ENCODE data around the gene CCT8L2.
"Not testable (repeated sequence)": the region's sequence is repeated elsewhere in the genome, so short reads cannot be mapped to it uniquely, and the experiment has no call there.

CCT8L2 gene

DNA sequence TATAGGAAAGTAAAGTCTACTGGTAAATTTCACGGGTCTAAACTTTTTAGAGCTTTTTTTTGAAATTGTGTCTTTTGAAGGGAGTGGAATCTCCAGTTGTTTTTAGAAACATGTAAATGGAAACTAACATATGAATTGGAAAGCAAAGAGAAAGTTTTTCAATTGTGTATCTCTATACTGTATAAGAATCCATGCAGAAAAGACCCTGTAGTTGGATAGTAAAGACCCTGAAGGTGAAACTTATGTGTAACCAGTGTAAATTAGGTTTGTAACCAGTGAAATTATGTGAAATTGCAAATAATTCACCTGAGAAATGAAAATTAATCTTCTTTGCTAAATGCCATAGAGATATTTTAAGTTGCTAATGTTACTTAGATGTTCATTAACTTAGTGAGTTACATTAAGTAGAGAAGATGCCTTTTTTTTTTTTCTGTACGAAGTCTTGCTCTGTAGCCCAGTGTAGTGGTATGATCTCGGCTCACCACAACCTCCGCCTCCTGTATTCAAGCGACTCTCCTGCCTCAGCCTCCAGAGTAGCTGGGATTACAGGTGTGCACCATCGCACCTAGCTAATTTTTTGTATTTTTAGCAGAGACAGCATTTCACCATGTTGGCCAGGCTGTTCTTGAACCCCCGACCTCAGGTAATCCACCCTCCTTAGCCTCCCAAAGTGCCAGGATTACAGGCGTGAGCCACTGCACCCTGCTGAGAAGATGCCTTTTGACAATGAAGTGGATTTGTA lies 11.8 kb upstream of the CCT8L2 start:
- H3K36me3 ChIP-seq (ENCODE audit: control insufficient read depth, insufficient read depth, low read length); H3K9ac ChIP-seq (ENCODE audit: low read depth, low read length); H3K9me3 ChIP-seq (ENCODE audit: control insufficient read depth, insufficient read depth, low read length); H3K4me1 ChIP-seq (ENCODE audit: control insufficient read depth, insufficient read depth, low read length); H3K27me3 ChIP-seq (ENCODE audit: control insufficient read depth, insufficient read depth, low read length); H3K4me3 ChIP-seq (ENCODE audit: low read depth, low read length): not testable (repeated sequence)

DNA sequence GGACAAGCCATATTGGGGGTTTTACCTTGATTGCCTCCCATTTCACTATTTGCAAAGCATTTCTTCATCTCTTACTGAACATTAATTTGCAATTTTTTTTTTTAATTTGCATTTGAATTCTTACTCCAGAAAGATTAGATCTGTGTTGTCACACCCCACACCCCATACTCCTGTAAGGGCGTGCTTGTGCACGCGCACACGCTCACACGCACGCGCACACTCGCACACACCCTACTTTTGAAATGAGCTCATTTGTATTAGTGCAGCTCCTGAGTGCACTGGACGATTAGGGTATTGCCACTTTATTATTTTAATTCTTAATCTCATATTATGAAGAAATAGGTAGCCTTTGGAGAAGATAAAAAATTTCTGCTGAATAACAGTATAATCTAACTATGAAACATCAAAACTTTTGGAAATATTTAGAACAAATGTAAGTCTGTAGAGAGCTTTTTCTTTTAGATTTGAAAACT lies 11.2 kb upstream of the CCT8L2 start:
- not testable (repeated sequence) for H3K36me3 ChIP-seq (ENCODE audit: control insufficient read depth, insufficient read depth, low read length); H3K4me1 ChIP-seq (ENCODE audit: control insufficient read depth, insufficient read depth, low read length); H3K9ac ChIP-seq (ENCODE audit: low read depth, low read length); H3K4me3 ChIP-seq (ENCODE audit: low read depth, low read length); H3K9me3 ChIP-seq (ENCODE audit: control insufficient read depth, insufficient read depth, low read length); H3K27me3 ChIP-seq (ENCODE audit: control insufficient read depth, insufficient read depth, low read length)

GRCh38 chr22:16603448-16603768 lies 10.8 kb upstream of the CCT8L2 start:
- no peaks in the 10 kb centered on the region for H3K4me1 ChIP-seq (ENCODE audit: control insufficient read depth, insufficient read depth, low read length)
- H3K27me3 ChIP-seq (ENCODE audit: control insufficient read depth, insufficient read depth, low read length), result no peaks in the 10 kb centered on the region
- H3K36me3 ChIP-seq (ENCODE audit: control insufficient read depth, insufficient read depth, low read length), result no peaks in the 10 kb centered on the region
- H3K4me3 ChIP-seq (ENCODE audit: low read depth, low read length), result no peak overlapping the region
- no peaks in the 10 kb centered on the region for H3K9me3 ChIP-seq (ENCODE audit: control insufficient read depth, insufficient read depth, low read length)
- no peak overlapping the region for H3K9ac ChIP-seq (ENCODE audit: low read depth, low read length)

DNA sequence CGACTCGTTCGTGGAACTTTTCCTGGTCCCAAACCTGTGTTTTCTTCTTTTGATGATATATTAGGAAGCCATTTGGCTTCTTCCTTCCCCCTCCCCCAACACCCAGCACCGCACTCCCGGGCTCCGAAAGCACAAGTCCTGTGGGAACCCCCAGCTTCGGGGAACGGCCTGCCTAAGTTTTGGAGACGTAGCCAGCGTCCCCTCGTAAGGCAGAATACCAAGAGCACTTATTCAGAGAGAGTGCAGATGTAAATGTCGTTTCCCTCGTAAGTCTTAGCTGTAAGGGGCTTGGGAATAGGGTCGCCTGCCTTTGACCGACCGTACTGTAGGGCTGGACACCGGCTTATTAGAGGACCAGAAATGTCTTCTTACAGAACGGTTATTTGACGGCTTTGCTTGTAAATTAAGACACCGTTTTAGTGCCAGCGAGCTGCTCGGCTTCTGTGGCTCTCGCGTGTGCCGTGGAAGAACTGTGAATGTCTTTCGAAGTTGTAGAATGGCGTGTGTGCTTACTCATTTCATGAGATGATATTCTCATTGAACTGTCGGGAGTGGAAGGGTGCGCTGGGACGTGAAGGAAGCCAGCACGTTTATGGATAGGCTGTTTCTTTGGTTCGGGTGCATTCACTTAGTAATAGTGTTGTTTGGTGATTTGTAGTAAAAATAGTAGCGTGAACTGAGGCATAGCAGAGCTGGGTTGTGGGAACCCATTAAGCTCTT lies 10.3 kb upstream of the CCT8L2 start:
- H3K4me1 ChIP-seq (ENCODE audit: control insufficient read depth, insufficient read depth, low read length); H3K9me3 ChIP-seq (ENCODE audit: control insufficient read depth, insufficient read depth, low read length); H3K9ac ChIP-seq (ENCODE audit: low read depth, low read length); H3K27me3 ChIP-seq (ENCODE audit: control insufficient read depth, insufficient read depth, low read length); H3K4me3 ChIP-seq (ENCODE audit: low read depth, low read length); H3K36me3 ChIP-seq (ENCODE audit: control insufficient read depth, insufficient read depth, low read length): not testable (repeated sequence)

DNA sequence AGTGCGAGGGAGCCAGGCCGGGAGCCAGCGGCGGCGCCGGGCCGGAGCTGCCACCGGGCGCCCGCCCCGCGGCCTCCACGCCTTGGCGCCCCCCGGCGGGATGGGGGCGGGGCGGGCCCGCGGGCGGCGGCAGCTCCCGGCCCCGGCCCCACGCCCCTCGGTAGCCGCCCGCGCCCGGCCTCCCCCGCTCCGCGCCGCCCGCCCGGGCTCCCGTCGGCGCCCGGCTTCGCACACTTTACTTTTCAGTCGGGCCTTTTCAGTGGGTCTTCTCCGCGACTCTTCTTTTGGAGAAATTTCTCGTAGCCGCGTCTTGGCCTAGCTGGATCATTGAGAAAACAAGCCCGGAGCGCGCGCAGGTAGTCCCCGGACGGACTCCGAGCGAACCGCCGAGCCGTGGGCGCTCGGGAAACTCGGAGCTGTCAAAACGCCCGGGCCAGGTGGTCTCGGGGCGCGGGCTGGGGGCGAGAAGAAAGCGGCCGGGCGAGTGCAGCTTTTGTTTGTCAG lies 9.7 kb upstream of the CCT8L2 start:
- not testable (repeated sequence) for H3K27me3 ChIP-seq (ENCODE audit: control insufficient read depth, insufficient read depth, low read length); H3K9ac ChIP-seq (ENCODE audit: low read depth, low read length); H3K36me3 ChIP-seq (ENCODE audit: control insufficient read depth, insufficient read depth, low read length)

GRCh38 chr22:16601437-16602223 lies 9.0 kb upstream of the CCT8L2 start:
- no peaks in the 10 kb centered on the region for H3K36me3 ChIP-seq (ENCODE audit: control insufficient read depth, insufficient read depth, low read length)
- H3K9me3 ChIP-seq (ENCODE audit: control insufficient read depth, insufficient read depth, low read length), result no peaks in the 10 kb centered on the region
- H3K27me3 ChIP-seq (ENCODE audit: control insufficient read depth, insufficient read depth, low read length), result no peaks in the 10 kb centered on the region
- no peaks in the 10 kb centered on the region for H3K4me1 ChIP-seq (ENCODE audit: control insufficient read depth, insufficient read depth, low read length)
- no peak overlapping the region for H3K4me3 ChIP-seq (ENCODE audit: low read depth, low read length)
- H3K9ac ChIP-seq (ENCODE audit: low read depth, low read length), result no peak overlapping the region

More for the DNA sequence above, 9.7 kb upstream of the CCT8L2 start:
- H3K4me1 ChIP-seq (ENCODE audit: control insufficient read depth, insufficient read depth, low read length); H3K9me3 ChIP-seq (ENCODE audit: control insufficient read depth, insufficient read depth, low read length); H3K4me3 ChIP-seq (ENCODE audit: low read depth, low read length): not testable (repeated sequence)

DNA sequence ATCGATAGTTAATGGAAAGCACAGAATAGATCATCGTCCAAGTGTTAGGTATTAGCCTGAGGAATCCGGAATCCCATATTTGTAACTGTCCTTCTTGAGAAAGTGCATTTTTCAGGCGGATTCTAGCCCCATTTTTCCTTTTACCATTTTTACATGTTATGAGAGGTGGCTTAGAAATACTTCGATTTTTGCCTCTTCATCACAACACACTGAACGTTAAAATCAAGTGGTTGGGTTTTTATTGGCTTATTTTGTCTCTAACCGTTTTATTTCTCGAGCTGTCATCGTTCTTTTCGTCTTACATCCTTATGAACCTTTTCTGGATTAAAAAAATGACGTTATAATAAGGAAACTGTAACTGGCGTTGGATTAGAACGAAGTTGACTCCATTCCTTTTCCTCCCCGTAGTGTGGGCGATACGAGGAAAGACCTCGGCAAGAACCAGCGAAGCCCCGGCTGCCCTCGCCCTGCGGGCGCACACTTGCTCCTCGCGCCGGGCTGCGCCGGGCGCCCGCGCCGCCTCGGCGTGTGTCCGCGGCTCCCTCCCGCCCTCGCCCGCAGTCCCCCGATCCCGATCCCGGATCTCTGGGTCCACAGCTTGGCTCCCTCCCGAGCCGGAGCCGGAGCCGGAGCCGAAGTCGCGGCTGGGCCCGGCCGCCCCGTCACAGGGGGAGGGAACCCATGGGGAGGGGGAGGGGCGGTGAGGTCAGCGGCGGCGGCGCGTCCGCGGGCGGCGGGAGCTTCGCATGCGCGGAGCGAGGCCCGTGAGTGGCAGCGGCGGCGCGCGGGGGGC lies 8.2 kb upstream of the CCT8L2 start:
- not testable (repeated sequence) for H3K4me3 ChIP-seq (ENCODE audit: low read depth, low read length); H3K9ac ChIP-seq (ENCODE audit: low read depth, low read length); H3K4me1 ChIP-seq (ENCODE audit: control insufficient read depth, insufficient read depth, low read length); H3K27me3 ChIP-seq (ENCODE audit: control insufficient read depth, insufficient read depth, low read length); H3K36me3 ChIP-seq (ENCODE audit: control insufficient read depth, insufficient read depth, low read length); H3K9me3 ChIP-seq (ENCODE audit: control insufficient read depth, insufficient read depth, low read length)

- H3K36me3 ChIP-seq (ENCODE audit: control insufficient read depth, insufficient read depth, low read length); H3K9me3 ChIP-seq (ENCODE audit: control insufficient read depth, insufficient read depth, low read length); H3K27me3 ChIP-seq (ENCODE audit: control insufficient read depth, insufficient read depth, low read length); H3K9ac ChIP-seq (ENCODE audit: low read depth, low read length); H3K4me3 ChIP-seq (ENCODE audit: low read depth, low read length); H3K4me1 ChIP-seq (ENCODE audit: control insufficient read depth, insufficient read depth, low read length): not testable (repeated sequence)
These were observed 7.0 kb upstream of the CCT8L2 start for GRCh38 chr22:16599648-16600047.

DNA sequence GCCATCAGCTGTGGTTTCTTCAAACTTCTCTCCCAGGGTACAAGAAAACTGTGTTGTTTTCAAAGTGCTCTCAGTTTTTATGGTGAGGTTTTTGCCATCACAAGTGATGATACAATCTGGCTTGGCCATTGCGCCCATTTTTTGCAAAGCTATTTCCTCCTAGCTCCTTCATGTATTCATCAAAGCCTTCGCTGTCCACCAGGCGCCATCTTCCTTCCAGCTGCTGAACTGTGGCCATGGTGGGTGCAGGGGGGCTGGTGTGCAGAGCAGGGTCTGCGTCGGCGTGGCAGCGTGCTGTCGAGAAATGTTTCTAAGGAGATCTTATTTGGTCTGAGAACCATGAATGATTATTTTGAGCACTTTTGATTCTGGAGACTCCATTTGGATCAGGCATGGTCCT lies 2.6 kb upstream of the CCT8L2 start:
- H3K36me3 ChIP-seq (ENCODE audit: control insufficient read depth, insufficient read depth, low read length); H3K27me3 ChIP-seq (ENCODE audit: control insufficient read depth, insufficient read depth, low read length); H3K4me1 ChIP-seq (ENCODE audit: control insufficient read depth, insufficient read depth, low read length); H3K9me3 ChIP-seq (ENCODE audit: control insufficient read depth, insufficient read depth, low read length); H3K9ac ChIP-seq (ENCODE audit: low read depth, low read length); H3K4me3 ChIP-seq (ENCODE audit: low read depth, low read length): not testable (repeated sequence)

- Histone ChIP-seq H3K4me3 (ENCODE audit: low read depth, low read length) (no peak overlapping the region), H3K9ac (ENCODE audit: low read depth, low read length) (no peak overlapping the region), H3K4me1 (ENCODE audit: control insufficient read depth, insufficient read depth, low read length) (no peaks in the 10 kb centered on the region), H3K36me3 (ENCODE audit: control insufficient read depth, insufficient read depth, low read length) (no peaks in the 10 kb centered on the region), H3K27me3 (ENCODE audit: control insufficient read depth, insufficient read depth, low read length) (no peaks in the 10 kb centered on the region), H3K9me3 (ENCODE audit: control insufficient read depth, insufficient read depth, low read length) (peaks cover 3% of the 10 kb centered on the region)
These were observed 1.4 kb upstream of the CCT8L2 start for GRCh38 chr22:16594026-16594425.

DNA sequence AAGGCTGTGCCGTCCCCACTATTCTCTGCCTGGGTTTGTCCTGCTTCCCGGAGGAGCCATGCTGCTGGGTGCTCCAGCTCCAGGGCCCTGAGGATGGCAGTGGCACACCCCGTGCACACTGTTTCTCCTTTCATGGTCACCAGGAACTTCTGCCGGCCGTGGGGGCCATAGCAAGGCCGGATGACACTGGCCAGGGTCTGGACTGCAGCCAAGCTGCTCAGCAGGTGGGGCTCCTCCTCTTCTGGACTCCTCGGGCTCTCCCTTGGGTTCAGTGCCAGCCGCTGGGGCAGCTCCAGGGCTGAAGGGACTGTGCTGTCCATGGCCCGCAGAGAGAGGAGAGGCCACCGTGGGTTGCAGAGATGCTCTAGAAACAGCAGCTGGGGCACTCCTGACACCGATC lies 379 bp downstream of the CCT8L2 start:
- H3K4me1 ChIP-seq (ENCODE audit: control insufficient read depth, insufficient read depth, low read length); H3K9ac ChIP-seq (ENCODE audit: low read depth, low read length); H3K27me3 ChIP-seq (ENCODE audit: control insufficient read depth, insufficient read depth, low read length); H3K36me3 ChIP-seq (ENCODE audit: control insufficient read depth, insufficient read depth, low read length); H3K4me3 ChIP-seq (ENCODE audit: low read depth, low read length); H3K9me3 ChIP-seq (ENCODE audit: control insufficient read depth, insufficient read depth, low read length): not testable (repeated sequence)

Data from iPS-15b (cell line).